ENCODE results near the gene ZNF736.

The ZNF736 gene

GRCh38 chr7:64400401-64400800 lies 86.6 kb downstream of the ZNF736 start:
- no peak for DNase-seq (ENCODE audit: low read depth)
- H3K4me3 ChIP-seq (ENCODE audit: low read depth, low read length) = no peak overlapping the region
